Liver (tissue), 9 donors: ENCODE data around the gene OR5AU1. TPM values are rescaled to one million over a fixed set of nuclear protein-coding genes. Genes with fewer than 3 reads are reported as not detected.
"Not testable (repeated sequence)": the region's sequence is repeated elsewhere in the genome, so short reads cannot be mapped to it uniquely, and the experiment has no call there.

Source experiments
- DNase-seq: peaks from one replicate; pipeline ENCODE4 v3.0.0-alpha.2; 2017; ENCODE audit warnings: low spot score
- H3K27ac ChIP-seq, 2 donors: one replicate each; pipeline ENCODE4 v1.7.0; 2013; ENCODE audit warnings: inconsistent platforms in 2 of 2, low read length in 2 of 2, control low read depth in 1 of 2, low read depth in 1 of 2, mild to moderate bottlenecking in 1 of 2
- H3K27me3 ChIP-seq, 4 donors: one replicate each; pipeline versions ENCODE4 v1.6.1 to v1.7.0; 2013; ENCODE audit warnings: low read length in 3 of 4, inconsistent platforms in 1 of 4, mild to moderate bottlenecking in 1 of 4, moderate library complexity in 1 of 4; ENCODE audit not compliant: control insufficient read depth in 4 of 4, insufficient read depth in 4 of 4
- H3K36me3 ChIP-seq, 4 donors: one replicate each; pipeline versions ENCODE4 v1.6.1 to v1.7.0; 2013; ENCODE audit warnings: low read length in 3 of 4, mild to moderate bottlenecking in 3 of 4, low read depth in 1 of 4, moderate library complexity in 1 of 4; ENCODE audit not compliant: control insufficient read depth in 4 of 4, insufficient read depth in 3 of 4
- H3K4me1 ChIP-seq, 4 donors: one replicate each; pipeline versions ENCODE4 v1.6.1 to v1.7.0; 2013; ENCODE audit warnings: low read length in 3 of 4, mild to moderate bottlenecking in 3 of 4, moderate library complexity in 1 of 4; ENCODE audit not compliant: control insufficient read depth in 4 of 4, insufficient read depth in 4 of 4
- H3K4me3 ChIP-seq, 3 donors: one replicate each; pipeline versions ENCODE4 v1.6.1 to v1.7.0; 2013; ENCODE audit warnings: low read length in 3 of 3, control low read depth in 1 of 3, low read depth in 1 of 3, mild to moderate bottlenecking in 1 of 3
- H3K9ac ChIP-seq, 2 donors: one replicate each; pipeline ENCODE4 v1.7.0; 2013; ENCODE audit warnings: low read length in 2 of 2, mild to moderate bottlenecking in 2 of 2, moderate library complexity in 2 of 2, control low read depth in 1 of 2, low read depth in 1 of 2
- H3K9me3 ChIP-seq, 4 donors: one replicate each; pipeline versions ENCODE4 v1.6.1 to v1.7.0; 2013; ENCODE audit warnings: low read length in 3 of 4; ENCODE audit not compliant: control insufficient read depth in 4 of 4
- EGR1 ChIP-seq, 2 donors: IDR thresholded peaks; 2 replicates each; pipeline ENCODE4 v1.6.1; 2016 to 2018; ENCODE audit warnings: antibody characterized with exemption in 2 of 2, low read depth in 2 of 2
- FOXA1 ChIP-seq: IDR thresholded peaks from 2 replicates; pipeline ENCODE4 v1.6.1; 2016; ENCODE audit warnings: antibody characterized with exemption
- FOXA2 ChIP-seq: IDR thresholded peaks from 2 replicates; pipeline ENCODE4 v1.6.1; 2016; ENCODE audit warnings: antibody characterized with exemption
- GABPA ChIP-seq, 2 donors: IDR thresholded peaks in 1 of 2; conservative IDR thresholded peaks in 1 of 2; 2 replicates each; pipeline ENCODE4 v1.6.1; 2016; ENCODE audit warnings: antibody characterized with exemption in 2 of 2, mild to moderate bottlenecking in 1 of 2, moderate library complexity in 1 of 2
- HNF4A ChIP-seq, 2 donors: conservative IDR thresholded peaks; 2 replicates each; pipeline ENCODE4 v1.6.1; 2016; ENCODE audit warnings: antibody characterized with exemption in 2 of 2, mild to moderate bottlenecking in 2 of 2
- HNF4G ChIP-seq: IDR thresholded peaks from 2 replicates; pipeline ENCODE4 v1.6.1; 2016; ENCODE audit warnings: antibody characterized with exemption
- JUND ChIP-seq, 2 donors: IDR thresholded peaks; 2 replicates each; pipeline ENCODE4 v1.6.1; 2016; ENCODE audit warnings: antibody characterized with exemption in 2 of 2
- NR2F2 ChIP-seq: IDR thresholded peaks from 2 replicates; pipeline ENCODE4 v1.6.1; 2016; ENCODE audit warnings: antibody characterized with exemption
- RAD21 ChIP-seq, 2 donors: IDR thresholded peaks; 2 replicates each; pipeline ENCODE4 v1.6.1; 2016; ENCODE audit warnings: antibody characterized with exemption in 2 of 2, mild to moderate bottlenecking in 2 of 2
- RXRA ChIP-seq, 2 donors: IDR thresholded peaks; 2 replicates each; pipeline ENCODE4 v1.6.1; 2017 to 2018; ENCODE audit warnings: antibody characterized with exemption in 2 of 2, mild to moderate bottlenecking in 1 of 2
- SP1 ChIP-seq: IDR thresholded peaks from 2 replicates; pipeline ENCODE4 v1.6.1; 2018; ENCODE audit warnings: antibody characterized with exemption, mild to moderate bottlenecking
- TAF1 ChIP-seq: conservative IDR thresholded peaks from 2 replicates; pipeline ENCODE4 v1.6.1; 2016; ENCODE audit warnings: antibody characterized with exemption, mild to moderate bottlenecking
- YY1 ChIP-seq: IDR thresholded peaks from 2 replicates; pipeline ENCODE4 v1.6.1; 2016; ENCODE audit warnings: antibody characterized with exemption, mild to moderate bottlenecking
- WGBS: extraction: QIAGEN DNeasy Blood & Tissue Kit; methylation state at CpG from one replicate; pipeline ENCODE4 v1.1.7; 2013; 5-methylcytosine and 5-hydroxymethylcytosine counted together
- polyA plus RNA-seq, 2 donors: library from polyadenylated mRNA; stranded (reverse) in 1 of 2; unstranded in 1 of 2; fragments of 200-250 nt in 1 of 2; fragments of >200 nt in 1 of 2; fragmentation: Nextera tagmentation in 1 of 2; extraction: Ambion mirVana in 1 of 2; gene quantifications; one replicate each; pipeline versions ENCODE4 v1.2.1 to v1.2.3, GENCODE V29; 2013 to 2015
- total RNA-seq, 2 donors: library from RNA; depleted of rRNA; stranded (reverse); fragments of >200 nt; gene quantifications; one replicate each; pipeline ENCODE4 v1.2.3, GENCODE V29; 2014
- TF ChIP-seq, protein P1 (sequence below): IDR thresholded peaks from 2 replicates; pipeline ENCODE4 v1.6.1; 2016; ENCODE audit warnings: antibody characterized with exemption
- TF ChIP-seq, protein P2 (sequence below): IDR thresholded peaks from 2 replicates; pipeline ENCODE4 v1.6.1; 2016; ENCODE audit warnings: antibody characterized with exemption
- TF ChIP-seq, protein P3 (sequence below): IDR thresholded peaks from 2 replicates; pipeline ENCODE4 v1.6.1; 2016; ENCODE audit warnings: antibody characterized with exemption, mild to moderate bottlenecking
- TF ChIP-seq, protein P4 (sequence below): IDR thresholded peaks from 2 replicates; pipeline ENCODE4 v1.6.1; 2016; ENCODE audit warnings: antibody characterized with exemption
- TF ChIP-seq, protein P5 (sequence below): fragments of 150-350 bp; IDR thresholded peaks from 2 replicates; pipeline ENCODE4 v1.5.1; 2017; ENCODE audit warnings: improper control_type of control experiment, low read depth, low read length; ENCODE audit not compliant: missing input control
- donor health status: healthy.
- donor health status: healthy.
- donor health status: healthy.
- donor health status: healthy.
- donor health status: healthy.

The OR5AU1 gene
- total and polyA plus RNA-seq, 4 donors = not detected

DNA sequence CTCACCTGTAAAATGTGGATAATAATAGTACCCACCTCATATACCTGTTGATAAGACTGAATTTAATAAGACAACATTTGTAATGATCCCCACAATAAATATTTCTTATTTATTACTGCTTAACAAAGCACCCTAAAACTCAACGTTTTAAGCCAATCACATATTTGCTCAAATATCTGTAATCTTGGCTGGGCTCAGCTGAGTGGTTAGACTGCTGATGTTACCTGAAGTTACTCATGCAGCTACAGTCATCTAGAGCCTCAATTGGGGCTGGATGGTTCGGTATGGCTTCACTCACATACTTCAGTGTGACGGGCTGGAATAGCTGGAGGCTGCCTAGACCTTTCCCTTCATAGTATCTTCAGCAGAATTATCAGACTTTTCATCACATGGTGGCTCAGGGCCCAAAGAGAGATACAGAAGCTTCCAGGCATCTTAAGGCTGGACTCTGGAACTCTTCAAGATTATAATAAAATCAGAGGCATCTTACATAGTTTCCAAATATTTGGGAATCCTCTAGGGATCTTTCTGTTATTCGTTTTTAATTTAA, 4.3 kb upstream of the OR5AU1 start:
- no peak overlapping the region for H3K4me3 ChIP-seq
- WGBS = 78% methylated on average over 4 of the region's 4 CpGs
- DNase-seq = no peak

DNA sequence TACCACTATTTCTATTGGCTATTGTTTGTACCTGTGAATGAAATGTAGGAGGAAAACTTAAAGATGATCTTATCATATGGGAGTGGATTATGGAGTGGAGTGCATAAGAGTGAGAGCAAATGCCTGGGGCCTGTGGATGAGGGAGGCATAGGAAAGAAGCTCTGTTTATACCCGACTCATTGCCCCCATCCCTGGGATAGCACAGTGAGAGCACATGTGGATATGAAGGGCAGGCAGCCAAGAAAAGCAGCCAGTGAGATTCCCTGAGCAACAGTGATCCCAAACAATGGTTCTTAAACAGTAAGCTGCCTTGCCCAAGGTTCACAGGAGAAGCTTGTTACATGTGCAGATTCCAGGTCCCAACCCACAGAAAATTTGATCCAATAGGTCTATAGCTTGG, 2.3 kb upstream of the OR5AU1 start:
- DNase-seq, H3K4me1 ChIP-seq, H3K27me3 ChIP-seq, H3K27ac ChIP-seq, H3K9ac ChIP-seq, H3K4me3 ChIP-seq, H3K9me3 ChIP-seq, H3K36me3 ChIP-seq: not testable (repeated sequence)
- WGBS = 5% methylated on average over 1 of the region's 1 CpG

More for the DNA sequence above, 4.3 kb upstream of the OR5AU1 start:
- H3K27me3 ChIP-seq = no peaks in the 10 kb centered on the region
- H3K27ac ChIP-seq = no peak overlapping the region
- no peak overlapping the region for H3K9ac ChIP-seq
- no peaks in the 10 kb centered on the region for H3K36me3 ChIP-seq
- TF ChIP-seq JUND (IDR thresholded peaks at IDR 0.05) (no peak), HNF4A (conservative IDR thresholded peaks at IDR 0.05) (no peak), RAD21 (IDR thresholded peaks at IDR 0.05) (no peak), HNF4G (no peak), FOXA2 (no peak), RXRA (IDR thresholded peaks at IDR 0.05) (no peak), SP1 (no peak), EGR1 (IDR thresholded peaks at IDR 0.05; ENCODE audit: low read depth in 2 of 2) (no peak), NR2F2 (no peak), FOXA1 (no peak), YY1 (no peak), TAF1 (no peak), GABPA (IDR thresholded peaks at IDR 0.05 in 1 of 2, conservative IDR thresholded peaks at IDR 0.05 in 1 of 2) (no peak)
- TF ChIP-seq, protein P1, sequence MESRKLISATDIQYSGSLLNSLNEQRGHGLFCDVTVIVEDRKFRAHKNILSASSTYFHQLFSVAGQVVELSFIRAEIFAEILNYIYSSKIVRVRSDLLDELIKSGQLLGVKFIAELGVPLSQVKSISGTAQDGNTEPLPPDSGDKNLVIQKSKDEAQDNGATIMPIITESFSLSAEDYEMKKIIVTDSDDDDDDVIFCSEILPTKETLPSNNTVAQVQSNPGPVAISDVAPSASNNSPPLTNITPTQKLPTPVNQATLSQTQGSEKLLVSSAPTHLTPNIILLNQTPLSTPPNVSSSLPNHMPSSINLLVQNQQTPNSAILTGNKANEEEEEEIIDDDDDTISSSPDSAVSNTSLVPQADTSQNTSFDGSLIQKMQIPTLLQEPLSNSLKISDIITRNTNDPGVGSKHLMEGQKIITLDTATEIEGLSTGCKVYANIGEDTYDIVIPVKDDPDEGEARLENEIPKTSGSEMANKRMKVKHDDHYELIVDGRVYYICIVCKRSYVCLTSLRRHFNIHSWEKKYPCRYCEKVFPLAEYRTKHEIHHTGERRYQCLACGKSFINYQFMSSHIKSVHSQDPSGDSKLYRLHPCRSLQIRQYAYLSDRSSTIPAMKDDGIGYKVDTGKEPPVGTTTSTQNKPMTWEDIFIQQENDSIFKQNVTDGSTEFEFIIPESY = no peak
- TF ChIP-seq, protein P2, sequence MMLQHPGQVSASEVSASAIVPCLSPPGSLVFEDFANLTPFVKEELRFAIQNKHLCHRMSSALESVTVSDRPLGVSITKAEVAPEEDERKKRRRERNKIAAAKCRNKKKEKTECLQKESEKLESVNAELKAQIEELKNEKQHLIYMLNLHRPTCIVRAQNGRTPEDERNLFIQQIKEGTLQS = no peak
- TF ChIP-seq, protein P3, sequence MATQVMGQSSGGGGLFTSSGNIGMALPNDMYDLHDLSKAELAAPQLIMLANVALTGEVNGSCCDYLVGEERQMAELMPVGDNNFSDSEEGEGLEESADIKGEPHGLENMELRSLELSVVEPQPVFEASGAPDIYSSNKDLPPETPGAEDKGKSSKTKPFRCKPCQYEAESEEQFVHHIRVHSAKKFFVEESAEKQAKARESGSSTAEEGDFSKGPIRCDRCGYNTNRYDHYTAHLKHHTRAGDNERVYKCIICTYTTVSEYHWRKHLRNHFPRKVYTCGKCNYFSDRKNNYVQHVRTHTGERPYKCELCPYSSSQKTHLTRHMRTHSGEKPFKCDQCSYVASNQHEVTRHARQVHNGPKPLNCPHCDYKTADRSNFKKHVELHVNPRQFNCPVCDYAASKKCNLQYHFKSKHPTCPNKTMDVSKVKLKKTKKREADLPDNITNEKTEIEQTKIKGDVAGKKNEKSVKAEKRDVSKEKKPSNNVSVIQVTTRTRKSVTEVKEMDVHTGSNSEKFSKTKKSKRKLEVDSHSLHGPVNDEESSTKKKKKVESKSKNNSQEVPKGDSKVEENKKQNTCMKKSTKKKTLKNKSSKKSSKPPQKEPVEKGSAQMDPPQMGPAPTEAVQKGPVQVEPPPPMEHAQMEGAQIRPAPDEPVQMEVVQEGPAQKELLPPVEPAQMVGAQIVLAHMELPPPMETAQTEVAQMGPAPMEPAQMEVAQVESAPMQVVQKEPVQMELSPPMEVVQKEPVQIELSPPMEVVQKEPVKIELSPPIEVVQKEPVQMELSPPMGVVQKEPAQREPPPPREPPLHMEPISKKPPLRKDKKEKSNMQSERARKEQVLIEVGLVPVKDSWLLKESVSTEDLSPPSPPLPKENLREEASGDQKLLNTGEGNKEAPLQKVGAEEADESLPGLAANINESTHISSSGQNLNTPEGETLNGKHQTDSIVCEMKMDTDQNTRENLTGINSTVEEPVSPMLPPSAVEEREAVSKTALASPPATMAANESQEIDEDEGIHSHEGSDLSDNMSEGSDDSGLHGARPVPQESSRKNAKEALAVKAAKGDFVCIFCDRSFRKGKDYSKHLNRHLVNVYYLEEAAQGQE = no peak
- TF ChIP-seq, protein P4, sequence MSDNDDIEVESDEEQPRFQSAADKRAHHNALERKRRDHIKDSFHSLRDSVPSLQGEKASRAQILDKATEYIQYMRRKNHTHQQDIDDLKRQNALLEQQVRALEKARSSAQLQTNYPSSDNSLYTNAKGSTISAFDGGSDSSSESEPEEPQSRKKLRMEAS = no peak
- TF ChIP-seq, protein P5, sequence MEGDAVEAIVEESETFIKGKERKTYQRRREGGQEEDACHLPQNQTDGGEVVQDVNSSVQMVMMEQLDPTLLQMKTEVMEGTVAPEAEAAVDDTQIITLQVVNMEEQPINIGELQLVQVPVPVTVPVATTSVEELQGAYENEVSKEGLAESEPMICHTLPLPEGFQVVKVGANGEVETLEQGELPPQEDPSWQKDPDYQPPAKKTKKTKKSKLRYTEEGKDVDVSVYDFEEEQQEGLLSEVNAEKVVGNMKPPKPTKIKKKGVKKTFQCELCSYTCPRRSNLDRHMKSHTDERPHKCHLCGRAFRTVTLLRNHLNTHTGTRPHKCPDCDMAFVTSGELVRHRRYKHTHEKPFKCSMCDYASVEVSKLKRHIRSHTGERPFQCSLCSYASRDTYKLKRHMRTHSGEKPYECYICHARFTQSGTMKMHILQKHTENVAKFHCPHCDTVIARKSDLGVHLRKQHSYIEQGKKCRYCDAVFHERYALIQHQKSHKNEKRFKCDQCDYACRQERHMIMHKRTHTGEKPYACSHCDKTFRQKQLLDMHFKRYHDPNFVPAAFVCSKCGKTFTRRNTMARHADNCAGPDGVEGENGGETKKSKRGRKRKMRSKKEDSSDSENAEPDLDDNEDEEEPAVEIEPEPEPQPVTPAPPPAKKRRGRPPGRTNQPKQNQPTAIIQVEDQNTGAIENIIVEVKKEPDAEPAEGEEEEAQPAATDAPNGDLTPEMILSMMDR = no peak
- H3K9me3 ChIP-seq = no peaks in the 10 kb centered on the region
- no peaks in the 10 kb centered on the region for H3K4me1 ChIP-seq
